ENCODE measurements around the gene CEP44.
"Not testable (repeated sequence)": the region's sequence is repeated elsewhere in the genome, so short reads cannot be mapped to it uniquely, and the experiment has no call there.

DNA sequence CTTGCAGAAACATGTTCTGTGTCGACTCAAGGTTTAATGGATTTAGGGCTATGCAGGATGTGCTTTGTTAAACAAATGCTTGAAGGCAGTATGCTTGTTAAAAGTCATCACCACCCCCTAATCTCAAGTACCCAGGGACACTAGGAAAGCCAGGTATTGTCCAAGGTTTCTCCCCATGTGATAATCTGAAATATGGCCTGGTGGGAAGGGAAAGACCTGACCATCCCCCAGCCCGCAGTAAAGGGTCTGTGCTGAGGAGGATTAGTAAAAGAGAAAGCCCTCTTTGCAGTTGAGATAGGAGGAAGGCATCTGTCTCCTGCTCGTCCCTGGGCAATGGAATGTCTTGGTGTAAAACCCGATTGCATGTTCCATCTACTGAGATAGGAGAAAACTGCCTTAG, 96.5 kb downstream of the CEP44 start:
- not testable (repeated sequence) for TF ChIP-seq POLR2A (IDR thresholded peaks at IDR 0.05; ENCODE audit: low read length); GATA1 (IDR thresholded peaks at IDR 0.05; ENCODE audit: low read depth, low read length)

Measured in erythroblast (primary cell).